SK-MEL-5 (cell line): ENCODE data around the gene SLC24A4. TPM values are rescaled to one million over a fixed set of nuclear protein-coding genes. Genes with fewer than 3 reads are reported as not detected.
A peak's percentile ranks its signal among the peaks of the same experiment; 100 is the strongest.

Source experiments
- DNase-seq: peaks from one replicate; pipeline ENCODE4 v3.0.0-alpha.2; 2016; ENCODE audit warnings: low read depth, low spot score
- in situ Hi-C: cut with HindIII; loops from 2 replicates; pipeline ENCODE4 v1.10.0; 2016; ENCODE audit warnings: low sequenced_read_pairs, high pct_unique_total_duplicates, low pct_unique_long_range_greater_than_20kb
- total RNA-seq: library from RNA; depleted of rRNA; stranded (reverse); fragments of >200 nt; shearing (Covaris generic); gene quantifications from 2 replicates; pipeline ENCODE4 v1.2.3, GENCODE V29; 2014

Gene SLC24A4
- total RNA-seq, 1 experiment from 2014 or later, result 0.24 TPM

GRCh38 chr14:92441751-92442504 lies 119.0 kb downstream of the SLC24A4 start:
- in situ Hi-C loops, result no loop called here

GRCh38 chr14:92443167-92443566 lies 120.2 kb downstream of the SLC24A4 start:
- DNase-seq, result no peak
- in situ Hi-C loops, result no loop called here

More at GRCh38 chr14:92441751-92442504, 119.0 kb downstream of the SLC24A4 start:
- no peak for DNase-seq

- in situ Hi-C loops, result no loop called here
- DNase-seq, result no peak
These were observed 120.8 kb downstream of the SLC24A4 start for GRCh38 chr14:92443741-92444140.

GRCh38 chr14:92446771-92447170 lies 123.8 kb downstream of the SLC24A4 start:
- no peak for DNase-seq
- in situ Hi-C loops, result no loop called here

GRCh38 chr14:92447416-92448197 lies 124.6 kb downstream of the SLC24A4 start:
- no peak for DNase-seq
- in situ Hi-C loops, result no loop called here

GRCh38 chr14:92448786-92449185 lies 125.8 kb downstream of the SLC24A4 start:
- DNase-seq, result no peak
- in situ Hi-C loops, result no loop called here

- in situ Hi-C loops, result no loop called here
- DNase-seq, result no peak
These were observed 126.6 kb downstream of the SLC24A4 start for GRCh38 chr14:92449404-92450181.

GRCh38 chr14:92450351-92451070 lies 127.5 kb downstream of the SLC24A4 start:
- in situ Hi-C loops, result no loop called here
- DNase-seq, result no peak

- no peak for DNase-seq
- in situ Hi-C loops, result no loop called here
These were observed 128.3 kb downstream of the SLC24A4 start for GRCh38 chr14:92451245-92451644.

- in situ Hi-C loops, result no loop called here
- no peak for DNase-seq
These were observed 128.8 kb downstream of the SLC24A4 start for GRCh38 chr14:92451755-92452154.

GRCh38 chr14:92452471-92452870 lies 129.5 kb downstream of the SLC24A4 start:
- DNase-seq, result no peak
- in situ Hi-C loops, result no loop called here

- in situ Hi-C loops, result no loop called here
These were observed 130.7 kb downstream of the SLC24A4 start for GRCh38 chr14:92453691-92454090.

GRCh38 chr14:92455231-92455630 lies 132.3 kb downstream of the SLC24A4 start:
- in situ Hi-C loops, result no loop called here
- no peak for DNase-seq

More at GRCh38 chr14:92453691-92454090, 130.7 kb downstream of the SLC24A4 start:
- DNase-seq, result no peak

GRCh38 chr14:92456215-92457015 lies 133.4 kb downstream of the SLC24A4 start:
- DNase-seq, result peak; percentile 71
- in situ Hi-C loops, result no loop called here

GRCh38 chr14:92457016-92457565 lies 134.1 kb downstream of the SLC24A4 start:
- DNase-seq, result no peak
- in situ Hi-C loops, result no loop called here

- in situ Hi-C loops, result no loop called here
- no peak for DNase-seq
These were observed 135.4 kb downstream of the SLC24A4 start for GRCh38 chr14:92458136-92459029.
